HEK293 (cell line): ENCODE measurements around the gene NXN.

Experiments used
- GLI4 ChIP-seq: fragments of 450-650 bp; formaldehyde crosslinking; IDR thresholded peaks from 2 replicates; pipeline ENCODE4 v1.5.1; 2016; ENCODE audit warnings: missing biosample characterization, missing genetic modification characterization
- GLIS1 ChIP-seq: fragments of 450-650 bp; formaldehyde crosslinking; IDR thresholded peaks from 2 replicates; pipeline ENCODE4 v1.5.1; 2016; ENCODE audit warnings: missing biosample characterization, missing genetic modification characterization
- HOXD13 ChIP-seq: sonication (generic); formaldehyde crosslinking; IDR thresholded peaks from 2 replicates; pipeline ENCODE4 v1.8.0; 2022; ENCODE audit warnings: missing genetic modification reagents, borderline replicate concordance
- KLF16 ChIP-seq: fragments of 450-650 bp; formaldehyde crosslinking; IDR thresholded peaks from 2 replicates; pipeline ENCODE4 v1.5.1; 2017; ENCODE audit warnings: missing biosample characterization, missing genetic modification characterization
- KLF8 ChIP-seq: fragments of 450-650 bp; formaldehyde crosslinking; IDR thresholded peaks from 2 replicates; pipeline ENCODE4 v1.5.1; 2016; ENCODE audit warnings: missing biosample characterization, missing genetic modification characterization
- MEIS1 ChIP-seq: sonication (generic); formaldehyde crosslinking; IDR thresholded peaks from 2 replicates; pipeline ENCODE4 v1.8.1; 2022; ENCODE audit warnings: missing genetic modification reagents, mild to moderate bottlenecking, borderline replicate concordance
- OSR2 ChIP-seq: fragments of 450-650 bp; formaldehyde crosslinking; IDR thresholded peaks from 2 replicates; pipeline ENCODE4 v1.5.1; 2016; ENCODE audit warnings: missing biosample characterization, missing genetic modification characterization
- WT1 ChIP-seq: fragments of 450-650 bp; formaldehyde crosslinking; IDR thresholded peaks from 2 replicates; pipeline ENCODE4 v1.5.1; 2016; ENCODE audit warnings: missing biosample characterization, missing genetic modification characterization
- ZBTB7A ChIP-seq: fragments of 450-650 bp; formaldehyde crosslinking; IDR thresholded peaks from 2 replicates; pipeline ENCODE4 v1.5.1; 2016; ENCODE audit warnings: low read depth, missing biosample characterization, missing genetic modification characterization
- ZFP37 ChIP-seq: fragments of 450-650 bp; formaldehyde crosslinking; IDR thresholded peaks from 2 replicates; pipeline ENCODE4 v1.5.1; 2016; ENCODE audit warnings: missing biosample characterization, missing genetic modification characterization
- ZNF138 ChIP-seq: fragments of 450-650 bp; formaldehyde crosslinking; IDR thresholded peaks from 2 replicates; pipeline ENCODE4 v1.5.1; 2016; ENCODE audit warnings: missing biosample characterization, missing genetic modification characterization, borderline replicate concordance
- ZNF274 ChIP-seq, 2 experiments: fragments of 200-500 bp in 1 of 2; fragments of 450-650 bp in 1 of 2; sonication (Bioruptor generic) in 1 of 2; formaldehyde crosslinking in 1 of 2; IDR thresholded peaks; 2 replicates each; pipeline versions ENCODE4 v1.5.1 to v1.6.1; 2014 to 2016; ENCODE audit warnings: borderline replicate concordance in 1 of 2, inconsistent platforms in 1 of 2, low read length in 1 of 2, missing biosample characterization in 1 of 2, missing genetic modification characterization in 1 of 2
- ZNF350 ChIP-seq: fragments of 450-650 bp; formaldehyde crosslinking; IDR thresholded peaks from 2 replicates; pipeline ENCODE4 v1.5.0; 2017; ENCODE audit warnings: missing biosample characterization, mild to moderate bottlenecking, missing genetic modification characterization
- ZNF510 ChIP-seq: fragments of 450-650 bp; formaldehyde crosslinking; IDR thresholded peaks from 2 replicates; pipeline ENCODE4 v1.5.1; 2018; ENCODE audit warnings: mild to moderate bottlenecking, missing genetic modification characterization, missing biosample characterization; ENCODE audit not compliant: insufficient replicate concordance
- ZNF530 ChIP-seq: fragments of 450-650 bp; formaldehyde crosslinking; IDR thresholded peaks from 2 replicates; pipeline ENCODE4 v1.5.1; 2016; ENCODE audit warnings: low read depth, missing biosample characterization, missing genetic modification characterization
- ZNF548 ChIP-seq: fragments of 450-650 bp; formaldehyde crosslinking; IDR thresholded peaks from 2 replicates; pipeline ENCODE4 v1.5.1; 2016; ENCODE audit warnings: missing biosample characterization, missing genetic modification characterization
- ZNF549 ChIP-seq: fragments of 450-650 bp; IDR thresholded peaks from 2 replicates; pipeline ENCODE4 v1.5.1; 2018; ENCODE audit warnings: missing biosample characterization, missing genetic modification characterization, mild to moderate bottlenecking, inconsistent platforms, moderate library complexity
- ZNF585B ChIP-seq: fragments of 450-650 bp; formaldehyde crosslinking; IDR thresholded peaks from 2 replicates; pipeline ENCODE4 v1.5.1; 2016; ENCODE audit warnings: missing biosample characterization, missing genetic modification characterization
- ZNF629 ChIP-seq: fragments of 450-650 bp; formaldehyde crosslinking; IDR thresholded peaks from 2 replicates; pipeline ENCODE4 v1.5.1; 2017; ENCODE audit warnings: missing biosample characterization, missing genetic modification characterization
- ZNF707 ChIP-seq: fragments of 450-650 bp; formaldehyde crosslinking; IDR thresholded peaks from 2 replicates; pipeline ENCODE4 v1.5.1; 2016; ENCODE audit warnings: missing biosample characterization, missing genetic modification characterization
- ZNF76 ChIP-seq: fragments of 450-650 bp; formaldehyde crosslinking; IDR thresholded peaks from 2 replicates; pipeline ENCODE4; 2016; ENCODE audit warnings: low read depth, missing biosample characterization, missing genetic modification characterization, borderline replicate concordance
- ZSCAN23 ChIP-seq: fragments of 450-650 bp; formaldehyde crosslinking; IDR thresholded peaks from 2 replicates; pipeline ENCODE4 v1.5.1; 2016; ENCODE audit warnings: missing biosample characterization, missing genetic modification characterization
- ZXDB ChIP-seq: fragments of 450-650 bp; formaldehyde crosslinking; IDR thresholded peaks from 2 replicates; pipeline ENCODE4 v1.5.1; 2016; ENCODE audit warnings: missing biosample characterization, missing genetic modification characterization
- TF ChIP-seq, protein P1 (sequence below): fragments of 450-650 bp; IDR thresholded peaks from 2 replicates; pipeline ENCODE4 v1.5.1; 2018; ENCODE audit warnings: missing biosample characterization, mild to moderate bottlenecking, missing genetic modification characterization
- TF ChIP-seq, protein P2 (sequence below): fragments of 450-650 bp; formaldehyde crosslinking; conservative IDR thresholded peaks from 2 replicates; pipeline ENCODE4 v1.5.1; 2016; ENCODE audit warnings: low read depth, missing biosample characterization, missing genetic modification characterization
- TF ChIP-seq, protein P3 (sequence below): fragments of 450-650 bp; formaldehyde crosslinking; IDR thresholded peaks from 2 replicates; pipeline ENCODE4 v1.5.1; 2016; ENCODE audit warnings: missing biosample characterization, missing genetic modification characterization
- TF ChIP-seq, protein P4 (sequence below): fragments of 450-650 bp; formaldehyde crosslinking; IDR thresholded peaks from 2 replicates; pipeline ENCODE4; 2016; ENCODE audit warnings: missing biosample characterization, missing genetic modification characterization

Gene NXN

DNA sequence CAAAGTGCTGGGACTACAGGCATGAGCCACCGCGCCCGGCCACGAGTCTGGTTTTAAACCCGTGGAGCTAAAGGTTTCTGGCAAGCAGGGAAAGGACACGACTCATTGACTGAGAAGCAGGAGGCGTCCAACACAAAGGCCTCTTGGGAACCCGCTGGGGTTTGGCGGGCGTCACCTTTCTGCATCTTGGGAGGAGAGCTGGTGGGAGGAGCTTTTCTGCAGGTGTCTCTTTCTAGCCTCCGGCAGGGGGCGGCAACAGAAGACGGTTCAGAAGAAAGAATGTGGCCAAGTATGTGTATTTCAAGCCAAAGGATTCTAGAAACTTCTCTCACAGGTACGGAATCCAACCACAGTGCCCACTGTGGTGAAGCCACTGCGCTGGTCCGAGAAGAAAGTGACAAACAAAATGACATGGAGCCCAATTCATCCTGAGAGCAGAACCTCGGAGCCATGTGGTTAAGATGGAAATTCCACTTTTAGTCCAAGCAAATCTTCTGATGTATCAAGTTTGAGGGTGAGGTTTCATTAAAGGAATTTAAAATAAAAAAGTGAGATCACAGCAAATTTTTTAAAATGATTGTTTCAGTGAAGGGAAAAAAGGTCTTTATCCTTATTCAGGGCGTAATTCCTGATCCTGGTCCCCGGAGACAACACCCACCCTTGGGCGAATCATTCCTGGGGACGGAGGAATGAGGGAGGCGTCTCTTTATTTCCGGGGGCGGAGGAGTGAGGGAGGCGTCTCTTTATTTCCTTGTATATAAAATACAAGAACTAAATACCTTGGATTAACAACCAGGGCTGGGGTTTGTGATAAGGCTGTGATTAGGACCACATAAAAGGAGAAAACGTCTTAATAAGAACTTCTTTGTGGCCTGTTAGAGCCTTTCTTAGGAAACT lies 99.8 kb downstream of the NXN start (continued):
- TF ChIP-seq ZNF274 (IDR thresholded peaks at IDR 0.05; ENCODE audit: low read length) (no peak), ZNF274 (tag by site-specific recombination; IDR thresholded peaks at IDR 0.05; ENCODE audit: borderline replicate concordance) (no peak), ZNF138 (no peak), MEIS1 (CRISPR knock-in tag) (no peak), GLIS1 (tag by site-specific recombination) (peak; percentile 71), ZXDB (no peak), ZNF707 (tag by site-specific recombination) (no peak), KLF8 (tag by site-specific recombination) (no peak; the same call in 1 of the 2 replicates), ZNF585B (no peak), ZFP37 (no peak), ZNF530 (tag by site-specific recombination) (no peak), ZNF549 (tag by site-specific recombination) (no peak), ZNF76 (peak; percentile 45; the same call in 1 of the 2 replicates), KLF16 (tag by site-specific recombination) (no peak), HOXD13 (no peak), ZSCAN23 (tag by site-specific recombination) (no peak), ZNF548 (no peak), ZBTB7A (tag by site-specific recombination) (no peak), OSR2 (tag by site-specific recombination) (peak; percentile 59), ZNF350 (tag by site-specific recombination) (no peak), ZNF629 (tag by site-specific recombination) (peak; percentile 42; the same call in 1 of the 2 replicates), GLI4 (tag by site-specific recombination) (no peak), WT1 (peak; percentile 42; the same call in 1 of the 2 replicates), ZNF510 (no peak)
- TF ChIP-seq, protein P1, sequence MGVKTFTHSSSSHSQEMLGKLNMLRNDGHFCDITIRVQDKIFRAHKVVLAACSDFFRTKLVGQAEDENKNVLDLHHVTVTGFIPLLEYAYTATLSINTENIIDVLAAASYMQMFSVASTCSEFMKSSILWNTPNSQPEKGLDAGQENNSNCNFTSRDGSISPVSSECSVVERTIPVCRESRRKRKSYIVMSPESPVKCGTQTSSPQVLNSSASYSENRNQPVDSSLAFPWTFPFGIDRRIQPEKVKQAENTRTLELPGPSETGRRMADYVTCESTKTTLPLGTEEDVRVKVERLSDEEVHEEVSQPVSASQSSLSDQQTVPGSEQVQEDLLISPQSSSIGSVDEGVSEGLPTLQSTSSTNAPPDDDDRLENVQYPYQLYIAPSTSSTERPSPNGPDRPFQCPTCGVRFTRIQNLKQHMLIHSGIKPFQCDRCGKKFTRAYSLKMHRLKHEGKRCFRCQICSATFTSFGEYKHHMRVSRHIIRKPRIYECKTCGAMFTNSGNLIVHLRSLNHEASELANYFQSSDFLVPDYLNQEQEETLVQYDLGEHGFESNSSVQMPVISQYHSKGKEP (tag by site-specific recombination), result 0 out of 2 replicates have a peak, but pooled peaks have one; percentile 6
- TF ChIP-seq, protein P2, sequence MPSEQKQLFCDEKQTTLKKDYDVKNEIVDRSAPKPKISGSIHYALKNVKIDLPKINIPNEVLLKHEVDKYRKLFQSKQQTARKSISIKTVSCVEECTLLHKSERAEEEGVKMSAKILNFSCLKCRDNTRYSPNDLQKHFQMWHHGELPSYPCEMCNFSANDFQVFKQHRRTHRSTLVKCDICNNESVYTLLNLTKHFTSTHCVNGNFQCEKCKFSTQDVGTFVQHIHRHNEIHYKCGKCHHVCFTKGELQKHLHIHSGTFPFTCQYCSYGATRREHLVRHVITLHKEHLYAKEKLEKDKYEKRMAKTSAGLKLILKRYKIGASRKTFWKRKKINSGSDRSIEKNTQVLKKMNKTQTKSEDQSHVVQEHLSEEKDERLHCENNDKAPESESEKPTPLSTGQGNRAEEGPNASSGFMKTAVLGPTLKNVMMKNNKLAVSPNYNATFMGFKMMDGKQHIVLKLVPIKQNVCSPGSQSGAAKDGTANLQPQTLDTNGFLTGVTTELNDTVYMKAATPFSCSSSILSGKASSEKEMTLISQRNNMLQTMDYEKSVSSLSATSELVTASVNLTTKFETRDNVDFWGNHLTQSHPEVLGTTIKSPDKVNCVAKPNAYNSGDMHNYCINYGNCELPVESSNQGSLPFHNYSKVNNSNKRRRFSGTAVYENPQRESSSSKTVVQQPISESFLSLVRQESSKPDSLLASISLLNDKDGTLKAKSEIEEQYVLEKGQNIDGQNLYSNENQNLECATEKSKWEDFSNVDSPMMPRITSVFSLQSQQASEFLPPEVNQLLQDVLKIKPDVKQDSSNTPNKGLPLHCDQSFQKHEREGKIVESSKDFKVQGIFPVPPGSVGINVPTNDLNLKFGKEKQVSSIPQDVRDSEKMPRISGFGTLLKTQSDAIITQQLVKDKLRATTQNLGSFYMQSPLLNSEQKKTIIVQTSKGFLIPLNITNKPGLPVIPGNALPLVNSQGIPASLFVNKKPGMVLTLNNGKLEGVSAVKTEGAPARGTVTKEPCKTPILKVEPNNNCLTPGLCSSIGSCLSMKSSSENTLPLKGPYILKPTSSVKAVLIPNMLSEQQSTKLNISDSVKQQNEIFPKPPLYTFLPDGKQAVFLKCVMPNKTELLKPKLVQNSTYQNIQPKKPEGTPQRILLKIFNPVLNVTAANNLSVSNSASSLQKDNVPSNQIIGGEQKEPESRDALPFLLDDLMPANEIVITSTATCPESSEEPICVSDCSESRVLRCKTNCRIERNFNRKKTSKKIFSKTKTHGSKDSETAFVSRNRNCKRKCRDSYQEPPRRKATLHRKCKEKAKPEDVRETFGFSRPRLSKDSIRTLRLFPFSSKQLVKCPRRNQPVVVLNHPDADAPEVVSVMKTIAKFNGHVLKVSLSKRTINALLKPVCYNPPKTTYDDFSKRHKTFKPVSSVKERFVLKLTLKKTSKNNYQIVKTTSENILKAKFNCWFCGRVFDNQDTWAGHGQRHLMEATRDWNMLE (tag by site-specific recombination), result no peak
- TF ChIP-seq, protein P3, sequence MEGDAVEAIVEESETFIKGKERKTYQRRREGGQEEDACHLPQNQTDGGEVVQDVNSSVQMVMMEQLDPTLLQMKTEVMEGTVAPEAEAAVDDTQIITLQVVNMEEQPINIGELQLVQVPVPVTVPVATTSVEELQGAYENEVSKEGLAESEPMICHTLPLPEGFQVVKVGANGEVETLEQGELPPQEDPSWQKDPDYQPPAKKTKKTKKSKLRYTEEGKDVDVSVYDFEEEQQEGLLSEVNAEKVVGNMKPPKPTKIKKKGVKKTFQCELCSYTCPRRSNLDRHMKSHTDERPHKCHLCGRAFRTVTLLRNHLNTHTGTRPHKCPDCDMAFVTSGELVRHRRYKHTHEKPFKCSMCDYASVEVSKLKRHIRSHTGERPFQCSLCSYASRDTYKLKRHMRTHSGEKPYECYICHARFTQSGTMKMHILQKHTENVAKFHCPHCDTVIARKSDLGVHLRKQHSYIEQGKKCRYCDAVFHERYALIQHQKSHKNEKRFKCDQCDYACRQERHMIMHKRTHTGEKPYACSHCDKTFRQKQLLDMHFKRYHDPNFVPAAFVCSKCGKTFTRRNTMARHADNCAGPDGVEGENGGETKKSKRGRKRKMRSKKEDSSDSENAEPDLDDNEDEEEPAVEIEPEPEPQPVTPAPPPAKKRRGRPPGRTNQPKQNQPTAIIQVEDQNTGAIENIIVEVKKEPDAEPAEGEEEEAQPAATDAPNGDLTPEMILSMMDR (tag by site-specific recombination), result peak; percentile 64
- TF ChIP-seq, protein P4, sequence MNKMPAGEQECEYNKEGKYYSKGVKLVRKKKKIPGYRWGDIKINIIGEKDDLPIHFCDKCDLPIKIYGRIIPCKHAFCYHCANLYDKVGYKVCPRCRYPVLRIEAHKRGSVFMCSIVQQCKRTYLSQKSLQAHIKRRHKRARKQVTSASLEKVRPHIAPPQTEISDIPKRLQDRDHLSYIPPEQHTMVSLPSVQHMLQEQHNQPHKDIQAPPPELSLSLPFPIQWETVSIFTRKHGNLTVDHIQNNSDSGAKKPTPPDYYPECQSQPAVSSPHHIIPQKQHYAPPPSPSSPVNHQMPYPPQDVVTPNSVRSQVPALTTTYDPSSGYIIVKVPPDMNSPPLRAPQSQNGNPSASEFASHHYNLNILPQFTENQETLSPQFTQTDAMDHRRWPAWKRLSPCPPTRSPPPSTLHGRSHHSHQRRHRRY, result no peak
